Stimulated activated CD4-positive, alpha-beta T cell treated with anti-CD3 and anti-CD28 coated beads, Interleukin-12 subunit alpha, Interleukin-12 subunit beta, amount 100 ng/mL, for 24 hours (primary cell): ENCODE results near the gene SKOR1.
A peak's percentile ranks its signal among the peaks of the same experiment; 100 is the strongest.

ENCODE experiments used
- DNase-seq, 2 experiments: peaks; one replicate each; pipeline ENCODE4 v3.0.0-alpha.2; 2020; ENCODE audit warnings: low read depth in 2 of 2

The SKOR1 gene, protein sequence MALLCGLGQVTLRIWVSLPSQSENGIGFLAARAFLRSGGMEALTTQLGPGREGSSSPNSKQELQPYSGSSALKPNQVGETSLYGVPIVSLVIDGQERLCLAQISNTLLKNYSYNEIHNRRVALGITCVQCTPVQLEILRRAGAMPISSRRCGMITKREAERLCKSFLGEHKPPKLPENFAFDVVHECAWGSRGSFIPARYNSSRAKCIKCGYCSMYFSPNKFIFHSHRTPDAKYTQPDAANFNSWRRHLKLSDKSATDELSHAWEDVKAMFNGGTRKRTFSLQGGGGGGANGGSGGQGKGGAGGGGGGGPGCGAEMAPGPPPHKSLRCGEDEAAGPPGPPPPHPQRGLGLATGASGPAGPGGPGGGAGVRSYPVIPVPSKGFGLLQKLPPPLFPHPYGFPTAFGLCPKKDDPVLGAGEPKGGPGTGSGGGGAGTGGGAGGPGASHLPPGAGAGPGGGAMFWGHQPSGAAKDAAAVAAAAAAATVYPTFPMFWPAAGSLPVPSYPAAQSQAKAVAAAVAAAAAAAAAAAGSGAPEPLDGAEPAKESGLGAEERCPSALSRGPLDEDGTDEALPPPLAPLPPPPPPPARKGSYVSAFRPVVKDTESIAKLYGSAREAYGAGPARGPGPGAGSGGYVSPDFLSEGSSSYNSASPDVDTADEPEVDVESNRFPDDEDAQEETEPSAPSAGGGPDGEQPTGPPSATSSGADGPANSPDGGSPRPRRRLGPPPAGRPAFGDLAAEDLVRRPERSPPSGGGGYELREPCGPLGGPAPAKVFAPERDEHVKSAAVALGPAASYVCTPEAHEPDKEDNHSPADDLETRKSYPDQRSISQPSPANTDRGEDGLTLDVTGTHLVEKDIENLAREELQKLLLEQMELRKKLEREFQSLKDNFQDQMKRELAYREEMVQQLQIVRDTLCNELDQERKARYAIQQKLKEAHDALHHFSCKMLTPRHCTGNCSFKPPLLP

DNA sequence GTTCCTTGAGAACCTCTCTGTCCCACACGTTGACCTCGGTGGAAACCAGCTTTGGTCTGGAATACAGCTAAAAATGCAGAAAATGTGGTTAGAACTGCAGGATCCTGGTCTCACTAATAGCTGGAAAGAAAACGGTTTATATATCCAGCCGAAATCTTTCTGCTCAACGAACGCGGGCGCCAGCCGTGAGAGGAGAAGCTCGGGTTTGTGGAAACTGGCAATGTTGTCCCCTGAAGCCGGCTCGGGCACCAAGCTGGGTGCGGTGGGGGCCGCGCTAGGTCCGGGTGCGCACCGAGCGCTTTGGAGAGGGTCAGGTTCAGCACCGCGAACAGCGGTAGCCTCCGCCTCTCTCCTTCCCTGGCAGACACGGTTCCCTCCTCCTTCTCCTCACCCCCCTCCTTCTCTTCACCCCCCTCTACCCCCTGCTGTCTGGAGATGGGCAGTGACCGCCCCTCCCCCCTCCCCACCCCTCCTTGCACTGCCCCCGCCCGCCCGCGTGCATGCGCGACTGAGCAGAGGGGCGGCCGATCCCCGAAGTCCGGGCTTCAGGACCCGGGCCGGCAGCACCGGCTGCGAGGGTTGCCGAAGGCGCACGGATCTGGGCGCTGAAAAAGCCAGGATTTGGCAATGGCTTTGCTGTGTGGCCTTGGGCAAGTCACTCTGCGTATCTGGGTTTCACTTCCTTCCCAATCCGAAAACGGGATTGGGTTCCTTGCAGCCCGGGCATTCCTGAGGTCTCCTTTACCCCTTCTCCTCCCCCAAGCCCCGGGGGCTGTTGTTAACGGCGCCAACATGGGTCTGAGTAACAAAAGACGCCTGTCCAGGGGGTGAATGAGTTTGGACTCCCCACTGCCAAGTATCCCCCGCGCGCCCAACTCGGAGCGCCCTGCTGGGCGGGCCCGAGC, at the start of gene SKOR1:
SKOR1 (plus strand) TSS at position 534 of the 905 bp plus-strand sequence; CDS start at position 628, 94 bp downstream.
- no peak for DNase-seq

DNA sequence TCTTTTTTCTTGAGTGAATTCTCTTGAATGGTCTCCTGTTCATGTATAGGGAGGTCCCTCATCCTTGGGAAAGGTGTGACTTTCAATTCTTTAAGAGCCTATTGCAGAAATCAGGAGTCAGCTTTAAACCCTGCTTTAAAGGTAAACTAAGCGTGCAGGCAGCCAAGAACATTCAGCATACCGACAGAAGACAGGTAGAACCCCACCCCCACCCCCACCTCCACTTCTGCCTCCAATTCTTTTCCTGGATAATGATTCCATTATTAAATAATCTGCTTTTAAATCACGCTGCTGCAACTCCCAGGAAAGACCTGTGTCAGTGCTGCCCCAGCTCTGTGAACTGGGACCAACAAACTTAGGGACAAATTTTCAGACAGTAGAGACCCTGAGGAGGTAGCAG, 49.3 kb upstream of the SKOR1 start:
- DNase-seq: no peak

DNA sequence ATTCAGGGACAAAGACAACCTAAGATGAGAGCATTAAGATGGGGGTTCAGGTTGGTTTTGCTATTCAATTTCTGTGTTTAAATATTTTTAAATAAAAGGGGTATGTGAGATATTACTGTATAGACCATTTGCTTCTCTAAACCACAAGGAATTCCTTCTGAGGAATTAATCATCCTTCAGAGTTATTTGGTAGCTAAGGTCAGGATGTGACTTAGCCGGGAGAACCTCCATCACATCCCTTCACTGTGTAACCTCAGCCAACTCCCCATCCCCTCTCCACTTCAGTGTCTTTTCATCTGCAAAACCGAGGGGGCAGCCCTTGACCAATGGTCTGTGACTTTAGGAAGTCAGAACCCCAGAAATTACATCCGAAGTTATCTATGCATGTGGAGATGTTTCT, 48.7 kb upstream of the SKOR1 start:
- no peak for DNase-seq

DNA sequence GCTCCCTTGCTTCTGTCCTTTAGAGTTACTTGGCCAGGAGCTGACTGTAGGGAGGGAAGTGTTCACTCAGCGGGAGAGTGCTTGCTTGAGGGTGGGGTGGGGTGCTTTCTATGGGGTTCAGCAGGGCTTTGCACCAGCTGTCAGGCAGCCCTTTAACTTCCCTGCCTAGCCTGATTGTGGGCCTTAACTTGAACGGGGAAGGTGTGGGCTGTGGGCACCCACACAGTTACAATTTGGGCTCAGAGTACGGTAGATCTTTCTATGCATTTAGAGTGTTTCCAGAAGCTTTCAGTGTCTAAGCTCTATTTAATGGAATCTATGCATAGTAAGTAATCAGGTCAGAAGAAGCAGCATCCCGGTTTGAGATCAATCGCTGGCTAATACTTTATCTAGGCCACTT, 48.2 kb upstream of the SKOR1 start:
- DNase-seq: no peak

DNA sequence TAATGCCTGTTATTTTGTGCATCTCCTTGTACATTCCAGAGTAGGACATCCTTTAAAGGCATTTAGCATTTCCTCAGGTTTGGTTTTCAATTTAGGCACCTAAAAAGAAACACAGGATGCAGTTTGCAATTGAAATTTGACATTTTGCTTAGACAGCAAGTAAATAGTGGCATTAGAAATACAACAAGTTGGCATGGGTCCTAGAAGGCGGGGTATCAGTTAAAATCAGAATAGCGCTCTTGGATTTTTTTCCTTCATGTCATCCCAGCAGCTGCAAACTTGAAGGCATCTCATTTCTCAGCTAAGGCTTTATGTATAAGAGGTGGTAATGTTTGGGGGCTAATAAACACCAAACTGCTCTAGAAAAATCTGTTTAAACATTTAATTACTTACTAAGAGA, 47.5 kb upstream of the SKOR1 start:
- no peak for DNase-seq

DNA sequence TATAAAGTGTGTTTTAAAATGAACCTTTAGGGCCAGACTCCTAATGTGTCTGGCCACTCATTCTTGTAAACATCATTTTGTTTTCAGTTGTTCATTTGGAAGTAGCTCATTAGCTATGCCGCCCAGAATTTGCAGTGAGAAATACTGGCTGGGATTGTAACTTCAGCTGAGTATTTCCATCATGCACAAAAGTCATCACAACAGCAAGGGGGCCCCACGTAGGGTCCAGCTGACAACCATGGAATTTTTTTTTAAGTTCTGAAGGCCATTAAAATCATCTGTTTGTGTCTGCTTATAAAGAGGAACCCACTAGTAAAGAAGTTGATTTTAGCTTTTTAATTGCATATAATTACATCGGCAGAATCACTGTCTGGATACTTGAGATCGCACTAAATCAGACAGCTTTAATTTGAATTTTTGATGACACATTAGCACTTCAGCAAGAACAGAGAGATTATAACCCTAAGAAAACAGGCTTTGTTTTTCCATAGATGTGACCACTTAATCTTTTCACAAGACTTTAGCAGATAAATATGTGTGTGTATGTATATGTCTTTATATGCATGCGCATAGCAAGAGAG, 46.3 kb upstream of the SKOR1 start:
- no peak for DNase-seq

DNA sequence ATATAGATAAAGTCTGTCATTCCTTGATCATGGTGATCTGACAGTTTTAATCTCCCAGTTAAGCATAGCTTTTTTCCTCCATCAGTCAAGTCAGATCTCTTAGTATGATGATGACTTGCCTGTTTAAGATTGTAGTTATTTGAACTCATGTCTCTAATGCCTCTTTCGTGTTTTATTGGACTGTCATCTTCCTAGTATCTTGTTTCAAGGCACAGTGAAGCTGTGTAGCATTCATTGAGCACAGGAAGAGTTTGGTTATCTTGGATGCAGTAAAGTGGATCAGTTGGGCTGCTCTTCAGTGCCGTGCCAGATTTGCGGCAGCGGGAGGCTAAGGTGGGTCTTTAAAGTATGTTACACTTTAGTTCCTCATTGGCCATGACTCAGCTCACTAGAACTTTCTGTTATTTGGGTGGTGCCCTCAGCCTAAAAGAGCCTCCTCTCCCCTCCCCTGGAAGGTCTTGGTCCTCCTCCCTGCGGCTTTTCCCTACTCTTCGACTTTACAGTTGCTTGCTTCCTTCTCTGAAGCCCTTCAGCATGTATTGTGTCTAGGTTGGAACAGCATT, 45.7 kb upstream of the SKOR1 start:
- no peak for DNase-seq

DNA sequence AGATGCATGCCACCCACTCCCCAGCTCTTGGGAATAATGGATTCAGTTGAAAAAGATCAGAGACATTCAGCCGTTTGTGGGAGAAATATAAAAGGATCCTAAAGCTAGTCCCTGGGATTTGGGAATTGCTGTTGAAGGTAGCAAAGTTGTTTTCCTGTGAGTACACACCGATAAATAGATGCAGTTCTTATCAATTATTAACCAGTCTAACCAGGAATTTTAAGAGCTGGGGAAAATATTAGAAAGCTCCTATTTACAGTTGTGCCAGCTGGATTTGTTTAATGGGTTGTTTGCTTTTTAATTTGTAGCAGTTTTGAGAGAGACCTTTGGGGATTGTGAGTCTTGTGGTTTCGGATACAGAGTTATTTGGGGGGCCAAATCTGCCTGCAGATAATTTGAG, 44.2 kb upstream of the SKOR1 start:
- DNase-seq: no peak

DNA sequence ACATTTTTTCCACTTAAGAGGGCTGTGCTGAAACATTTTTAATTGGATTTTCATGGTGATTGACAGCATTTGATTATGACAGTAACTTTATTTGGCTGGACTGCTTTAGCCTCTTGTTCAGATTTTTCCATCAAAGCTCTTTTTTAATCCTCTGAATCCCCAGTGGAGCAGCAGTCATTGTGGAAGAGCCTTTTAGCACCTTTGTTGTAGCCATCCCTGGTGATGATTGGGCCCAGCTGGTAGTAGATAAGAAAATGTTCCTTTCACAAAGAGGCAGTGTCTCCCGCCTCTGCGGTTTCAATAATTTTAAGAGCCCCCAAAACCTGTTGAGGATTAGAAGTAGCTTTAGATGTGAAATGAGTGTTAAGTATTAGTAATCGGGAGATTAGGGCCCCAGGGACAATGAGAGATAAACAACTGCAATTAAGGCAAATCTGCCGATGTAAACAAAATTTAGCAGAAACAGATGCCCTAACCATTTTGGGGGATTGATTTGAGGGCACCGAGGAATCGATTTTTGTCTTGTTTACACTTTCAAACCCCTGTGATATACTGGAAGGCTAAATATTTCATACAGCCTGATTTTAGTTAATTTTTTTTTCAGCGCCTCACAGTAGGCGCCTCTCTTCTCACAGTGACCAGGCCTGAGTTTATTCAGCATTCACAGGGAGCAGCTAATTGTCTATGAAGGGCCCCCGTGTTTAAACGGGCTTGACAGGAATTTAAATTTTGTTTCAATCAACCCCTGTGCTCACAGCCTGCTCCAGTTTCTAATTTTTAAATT, 43.2 kb upstream of the SKOR1 start:
- DNase-seq: no peak

DNA sequence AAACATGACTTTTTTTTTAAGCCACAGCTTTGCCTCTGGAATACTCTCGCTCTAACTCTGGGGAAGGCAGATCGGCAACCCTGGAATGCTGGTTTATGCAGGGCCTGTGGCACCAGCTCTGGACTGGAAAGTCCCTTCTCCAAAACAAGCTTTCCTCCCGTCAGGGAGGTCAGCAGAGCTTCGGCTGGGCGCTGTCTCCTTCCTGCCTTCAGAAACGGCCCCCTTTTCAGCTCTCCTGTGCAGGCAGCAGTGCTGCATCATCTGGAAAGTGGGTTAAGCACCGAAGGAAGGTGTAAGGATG, 42.7 kb upstream of the SKOR1 start:
- no peak for DNase-seq

DNA sequence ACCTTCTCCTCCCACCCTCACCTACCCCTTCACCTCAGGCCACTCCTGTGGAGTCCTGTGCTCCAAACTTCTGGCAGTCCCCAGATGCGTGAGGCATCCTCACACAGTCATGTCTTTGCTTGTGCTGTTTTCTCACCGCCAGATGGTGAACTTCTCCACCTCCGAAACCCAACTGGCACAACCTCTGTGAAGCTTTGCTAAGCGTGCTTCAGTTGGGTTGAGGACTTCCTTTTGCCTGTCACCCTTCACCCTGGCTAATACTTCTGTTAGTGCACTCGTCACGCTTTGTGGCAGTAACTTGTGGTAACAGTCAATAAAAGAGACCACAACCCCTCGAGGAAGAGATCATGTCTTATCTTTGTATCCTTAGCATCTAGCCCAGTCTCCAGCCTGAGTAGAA, 42.0 kb upstream of the SKOR1 start:
- DNase-seq: peak in 1 of 2 experiments; percentile 11

DNA sequence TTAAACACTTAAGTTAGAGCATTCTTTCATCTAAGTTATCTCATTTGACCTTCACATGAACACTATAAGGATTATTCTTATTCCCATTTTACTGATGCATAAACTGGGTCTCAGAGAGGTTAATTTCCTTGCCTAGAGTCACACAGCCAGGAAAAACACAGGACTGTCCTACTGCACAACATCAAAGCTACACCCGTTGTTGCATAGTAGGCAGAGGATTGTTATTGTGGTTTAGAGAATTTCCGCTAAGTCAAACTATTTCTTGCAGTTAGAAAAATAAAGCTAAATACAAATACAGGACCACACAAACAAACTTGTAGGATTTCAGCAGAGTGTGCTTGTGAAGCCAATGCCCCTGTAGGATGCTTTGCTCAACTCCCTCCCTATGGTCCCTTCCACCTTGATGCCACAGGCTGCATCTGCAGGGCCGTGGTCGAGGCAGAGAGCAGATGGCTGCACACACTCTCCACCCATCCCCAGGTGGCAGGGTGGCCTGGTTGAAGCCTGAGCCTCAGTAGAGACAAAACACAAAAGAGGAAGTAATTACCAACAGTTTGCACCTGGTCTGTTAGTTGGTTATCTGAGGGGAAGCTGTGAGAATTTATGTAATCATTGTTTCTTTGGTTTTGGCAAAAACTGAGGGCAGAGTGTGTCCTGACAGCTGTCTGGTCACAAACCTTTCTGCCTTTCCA, 41.1 kb upstream of the SKOR1 start:
- DNase-seq: no peak

DNA sequence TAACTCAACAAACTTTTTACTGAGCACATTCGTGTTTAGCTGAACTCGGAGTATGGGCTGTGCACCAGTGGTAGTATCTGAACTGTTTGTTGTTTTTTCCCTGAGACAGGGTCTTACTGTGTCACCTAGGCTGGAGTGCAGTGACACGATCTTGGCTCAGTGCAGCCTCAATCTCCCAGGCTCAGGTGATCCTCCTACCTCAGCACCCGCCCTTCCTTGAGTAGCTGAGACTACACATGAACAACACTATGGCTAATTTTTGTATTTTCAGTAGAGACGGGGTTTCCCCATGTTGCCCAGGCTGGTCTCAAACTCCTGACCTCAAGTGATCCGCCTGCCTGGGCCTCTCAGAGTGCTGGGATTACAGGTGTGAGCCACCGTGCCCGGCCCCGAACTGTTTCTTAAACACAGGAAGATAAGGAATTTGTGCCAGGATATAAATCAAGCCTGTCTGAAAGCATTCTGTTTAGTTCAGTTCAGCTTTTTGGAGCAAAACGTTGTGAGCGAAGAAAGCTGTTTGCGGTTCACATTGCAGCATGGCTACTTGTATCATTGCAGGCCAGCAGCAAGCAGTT, 40.4 kb upstream of the SKOR1 start:
- DNase-seq: no peak

DNA sequence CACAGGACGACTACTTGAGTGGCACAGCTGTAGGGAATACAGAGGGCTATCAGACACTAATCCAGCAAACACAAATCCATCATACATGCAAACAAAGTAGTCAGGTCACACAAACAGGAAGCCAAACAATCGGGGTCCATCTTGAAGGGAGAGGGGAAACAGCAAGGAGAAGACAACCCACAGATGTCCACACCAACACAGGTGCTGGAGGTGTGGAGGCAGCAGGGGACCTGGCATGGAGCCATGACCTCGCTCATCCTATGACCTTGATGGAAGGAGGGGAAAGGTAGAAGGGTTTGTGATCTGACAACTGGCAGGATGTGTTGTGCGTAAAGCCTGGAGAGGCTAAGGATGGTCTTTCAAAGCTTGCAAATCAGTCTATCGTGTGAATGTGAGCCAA, 39.9 kb upstream of the SKOR1 start:
- no peak for DNase-seq

DNA sequence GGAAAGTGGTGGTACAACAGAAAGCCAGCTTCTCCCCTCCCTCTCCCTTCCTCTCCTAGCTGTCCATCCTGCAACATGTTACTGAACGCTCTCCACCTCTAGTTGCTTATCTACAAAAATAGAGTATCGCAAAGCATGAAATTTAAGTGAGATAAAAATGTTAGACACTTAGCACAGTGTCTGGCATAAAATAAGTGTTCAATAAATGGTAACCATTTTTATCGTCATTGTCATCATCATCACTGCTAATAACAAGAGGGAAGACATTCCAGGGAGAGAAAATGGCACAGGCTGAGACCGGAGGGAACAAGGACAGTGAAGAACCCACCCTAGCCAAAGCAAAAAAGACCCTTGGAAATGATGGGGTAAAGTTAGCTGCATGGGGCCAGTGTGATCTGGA, 38.7 kb upstream of the SKOR1 start:
- no peak for DNase-seq

DNA sequence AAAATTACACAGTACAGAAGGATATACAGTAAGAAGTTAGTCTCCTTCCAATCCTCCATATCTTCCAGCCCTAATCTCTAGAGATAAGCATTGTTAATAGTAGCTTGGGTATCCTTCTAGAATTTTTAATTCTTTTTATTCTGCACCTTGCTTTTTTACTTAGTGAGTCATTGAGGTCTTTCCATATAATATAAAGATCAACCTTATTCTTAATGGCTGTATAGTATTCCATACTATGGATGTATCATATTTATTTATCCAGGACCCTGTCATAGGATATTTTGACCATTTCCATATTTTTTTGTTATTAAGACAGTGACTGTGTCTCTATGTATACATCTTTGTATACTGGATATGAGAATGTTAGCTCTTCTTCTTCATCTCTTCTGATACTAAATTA, 36.3 kb upstream of the SKOR1 start:
- no peak for DNase-seq

DNA sequence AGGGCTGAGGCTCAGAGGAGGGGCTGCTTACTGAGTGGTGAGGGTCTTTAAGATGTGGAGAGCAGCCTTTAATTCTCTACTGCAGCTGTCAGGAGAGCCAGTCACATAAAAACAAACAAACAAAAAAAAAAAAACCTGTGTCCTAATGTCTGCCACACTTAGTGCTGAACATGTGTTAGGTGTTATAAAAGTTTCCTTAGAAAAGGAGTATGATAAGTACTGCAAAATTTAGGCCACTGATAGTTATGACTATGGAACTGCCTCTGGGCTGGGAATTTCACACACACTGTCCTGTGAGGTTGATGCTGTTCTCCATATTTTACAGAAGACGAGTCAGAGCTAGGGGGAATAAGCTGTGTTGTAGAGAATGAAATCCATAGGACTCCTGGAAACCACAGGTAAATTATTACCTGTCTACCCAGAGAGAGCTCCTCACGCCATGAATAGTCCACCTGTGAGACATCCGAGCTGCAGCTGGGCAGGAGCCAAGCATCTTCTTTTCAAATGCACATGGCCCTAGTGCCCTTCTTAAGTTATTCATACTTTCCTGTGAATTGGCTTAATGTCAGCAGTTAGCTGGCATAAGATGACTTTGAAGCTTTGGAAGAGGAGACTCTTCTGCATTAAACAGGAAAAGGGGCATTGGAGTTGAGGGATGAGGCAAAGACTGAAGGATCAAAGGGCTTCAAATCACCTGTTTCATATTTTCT, 34.5 kb upstream of the SKOR1 start:
- no peak for DNase-seq

DNA sequence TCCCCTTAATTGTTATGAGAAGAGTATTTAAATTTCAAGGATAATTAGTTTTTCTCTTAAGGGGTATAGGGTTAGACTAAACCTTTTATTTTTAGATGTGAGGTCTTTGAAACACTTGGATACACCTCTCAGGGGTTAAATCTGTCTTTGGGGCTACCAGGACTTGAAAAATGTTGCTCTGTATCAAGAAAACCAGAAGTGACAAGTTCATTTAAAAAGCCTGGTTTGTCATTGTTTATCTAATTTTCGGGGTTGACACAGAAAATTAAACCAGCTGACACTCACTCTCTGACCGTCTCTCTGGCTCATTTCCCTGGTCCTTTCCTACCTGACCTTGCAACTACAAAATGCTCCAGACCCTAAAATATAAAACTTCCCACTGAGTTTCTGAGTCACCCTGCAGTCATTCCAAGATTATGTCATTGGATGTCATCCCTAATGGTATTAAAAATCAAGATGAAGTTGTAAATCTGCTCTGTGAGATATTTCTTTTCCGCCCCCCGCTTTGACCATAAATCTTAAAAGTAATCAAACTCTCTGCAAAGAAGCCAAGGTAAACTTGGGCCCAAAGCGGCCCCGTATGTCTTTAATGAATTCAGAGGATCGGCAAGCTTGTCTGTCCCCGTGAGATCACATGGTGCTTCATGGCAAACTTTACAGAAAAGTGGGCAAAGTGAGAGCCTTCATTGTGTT, 32.9 kb upstream of the SKOR1 start:
- no peak for DNase-seq
